H1 (cell line): Measurements from ENCODE around the gene NYAP2. TPM values are rescaled to one million over a fixed set of nuclear protein-coding genes. Genes with fewer than 3 reads are reported as not detected.

ENCODE experiments used
- CTCF ChIA-PET: fragments of 300-600 bp; sonication (Branson Sonifier 250); formaldehyde crosslinking; loops from one replicate; lab custom pipeline; 2021; ENCODE audit not compliant: partially characterized antibody; lab: Charles Lee
- POLR2A ChIA-PET: fragments of 300-600 bp; sonication (Branson Sonifier 250); formaldehyde crosslinking; loops from one replicate; lab custom pipeline; 2021; ENCODE audit warnings: inconsistent platforms; ENCODE audit not compliant: partially characterized antibody; lab: Charles Lee
- DNase-seq, 2 experiments: peaks; one replicate each; pipeline versions ENCODE4 v3.0.0 to v3.0.0-alpha.2; 2010 to 2022; ENCODE audit warnings: low spot score in 2 of 2, low read depth in 1 of 2, mixed read lengths in 1 of 2
- FAIRE-seq: peaks from 2 replicates; lab custom pipeline; 2011; peaks lifted over from hg19 to GRCh38; lab: Jason Lieb, UNC
- H2AFZ ChIP-seq: 2 replicates; pipeline ENCODE4 v1.8.1; 2012; ENCODE audit warnings: low read length, inconsistent platforms
- H2AK5ac ChIP-seq: 2 replicates; pipeline ENCODE4 v1.6.1; 2013; ENCODE audit warnings: low read depth, low read length
- H2BK120ac ChIP-seq: replicated peaks from 2 replicates; pipeline ENCODE3; 2013; ENCODE audit warnings: low read depth, low read length, inconsistent platforms
- H2BK12ac ChIP-seq: 2 replicates; pipeline ENCODE4 v1.6.1; 2013; ENCODE audit warnings: low read depth, low read length
- H2BK15ac ChIP-seq: 2 replicates; pipeline ENCODE4 v1.6.1; 2013; ENCODE audit warnings: low read length
- H2BK20ac ChIP-seq: 2 replicates; pipeline ENCODE4 v1.6.1; 2013; ENCODE audit warnings: low read length
- H2BK5ac ChIP-seq: 2 replicates; pipeline ENCODE4 v1.6.1; 2013; ENCODE audit warnings: low read depth, low read length
- H3K14ac ChIP-seq: 2 replicates; pipeline ENCODE4 v1.6.1; 2013; ENCODE audit warnings: inconsistent platforms; ENCODE audit not compliant: insufficient read length
- H3K18ac ChIP-seq: 2 replicates; pipeline ENCODE4 v1.6.1; 2013; ENCODE audit warnings: low read length; ENCODE audit errors: extremely low read depth
- H3K23ac ChIP-seq: 2 replicates; pipeline ENCODE4 v1.6.1; 2013; ENCODE audit warnings: inconsistent platforms; ENCODE audit not compliant: insufficient read length
- H3K23me2 ChIP-seq: 2 replicates; pipeline ENCODE4 v1.6.1; 2013; ENCODE audit warnings: low read depth, low read length
- H3K27ac ChIP-seq: 2 replicates; pipeline ENCODE4 v1.6.1; 2011; ENCODE audit warnings: low read depth, low read length, inconsistent platforms
- H3K27me3 ChIP-seq, 4 experiments: replicated peaks in 1 of 4; 1 replicate in 1 of 4; 2 replicates in 3 of 4; pipeline versions ENCODE4 v1.6.1 to v1.8.1; 2011 to 2013; ENCODE audit warnings: low read length in 3 of 4, mild to moderate bottlenecking in 3 of 4, inconsistent platforms in 2 of 4, mixed read lengths in 2 of 4, moderate library complexity in 1 of 4; ENCODE audit not compliant: control insufficient read depth in 3 of 4, insufficient read depth in 3 of 4; ENCODE audit errors: extremely low read depth in 1 of 4
- H3K36me3 ChIP-seq, 4 experiments: 2 replicates each; pipeline versions ENCODE4 v1.6.1 to v1.8.1; 2011 to 2013; ENCODE audit warnings: mild to moderate bottlenecking in 4 of 4, low read length in 3 of 4, moderate library complexity in 2 of 4, control low read depth in 1 of 4, inconsistent platforms in 1 of 4; ENCODE audit not compliant: insufficient read depth in 4 of 4, control insufficient read depth in 2 of 4
- H3K4ac ChIP-seq: replicated peaks from 2 replicates; pipeline ENCODE3; 2013; ENCODE audit warnings: low read length, low read depth, mixed read lengths, inconsistent platforms; ENCODE audit not compliant: insufficient read length
- H3K4me1 ChIP-seq, 4 experiments: replicated peaks in 1 of 4; 1 replicate in 1 of 4; 2 replicates in 3 of 4; pipeline versions ENCODE4 v1.6.1 to v1.8.1; 2011 to 2013; ENCODE audit warnings: low read length in 3 of 4, inconsistent platforms in 2 of 4, mixed read lengths in 1 of 4; ENCODE audit not compliant: insufficient read depth in 4 of 4, control insufficient read depth in 3 of 4
- H3K4me2 ChIP-seq, 2 experiments: 2 replicates each; pipeline versions ENCODE4 v1.6.1 to v1.8.1; 2011 to 2013; ENCODE audit warnings: low read depth in 2 of 2, low read length in 2 of 2, control low read depth in 1 of 2, inconsistent platforms in 1 of 2, mild to moderate bottlenecking in 1 of 2; ENCODE audit not compliant: insufficient read depth in 1 of 2
- H3K4me3 ChIP-seq, 4 experiments: fragments of 200-600, 300-600 bp in 1 of 4; sonication (generic), shearing (Covaris generic), sonication (Bioruptor Twin) in 1 of 4; 2 replicates each; pipeline versions ENCODE4 v1.5.1 to v1.8.1; 2011 to 2016; ENCODE audit warnings: low read length in 4 of 4, low read depth in 3 of 4, control low read depth in 2 of 4, inconsistent platforms in 2 of 4, mild to moderate bottlenecking in 2 of 4, mixed read lengths in 1 of 4, moderate library complexity in 1 of 4; ENCODE audit not compliant: insufficient read depth in 2 of 4; ENCODE audit errors: extremely low read depth in 1 of 4
- H3K56ac ChIP-seq: replicated peaks from 2 replicates; pipeline ENCODE3; 2013; ENCODE audit warnings: low read depth, mild to moderate bottlenecking, mixed read lengths, low read length, inconsistent platforms; ENCODE audit not compliant: insufficient read length
- H3K79me1 ChIP-seq: 2 replicates; pipeline ENCODE4 v1.6.1; 2013; ENCODE audit warnings: low read depth, low read length, control low read depth
- H3K79me2 ChIP-seq, 2 experiments: 2 replicates each; pipeline versions ENCODE4 v1.6.1 to v1.8.1; 2012 to 2013; ENCODE audit warnings: low read length in 2 of 2, mild to moderate bottlenecking in 2 of 2, inconsistent platforms in 1 of 2; ENCODE audit not compliant: insufficient read depth in 2 of 2, control insufficient read depth in 1 of 2
- H3K9ac ChIP-seq, 4 experiments: replicated peaks in 1 of 4; 1 replicate in 1 of 4; 2 replicates in 3 of 4; pipeline versions ENCODE4 v1.6.1 to v1.8.1; 2011 to 2013; ENCODE audit warnings: low read depth in 3 of 4, low read length in 3 of 4, control low read depth in 2 of 4, mild to moderate bottlenecking in 2 of 4, moderate library complexity in 2 of 4, inconsistent platforms in 1 of 4; ENCODE audit errors: extremely low read depth in 1 of 4
- H3K9me3 ChIP-seq, 2 experiments: 2 replicates each; pipeline versions ENCODE4 v1.6.1 to v1.8.1; 2012 to 2013; ENCODE audit warnings: mild to moderate bottlenecking in 2 of 2, moderate library complexity in 2 of 2, control low read depth in 1 of 2, inconsistent platforms in 1 of 2, low read depth in 1 of 2, low read length in 1 of 2, mixed read lengths in 1 of 2; ENCODE audit not compliant: insufficient read depth in 2 of 2
- H4K20me1 ChIP-seq, 2 experiments: replicated peaks in 1 of 2; 2 replicates each; pipeline versions ENCODE3 to v1.8.1; 2011 to 2013; ENCODE audit warnings: inconsistent platforms in 2 of 2, low read length in 2 of 2, mild to moderate bottlenecking in 1 of 2; ENCODE audit not compliant: insufficient read depth in 2 of 2, control insufficient read depth in 1 of 2
- H4K5ac ChIP-seq: 2 replicates; pipeline ENCODE4 v1.6.1; 2013; ENCODE audit warnings: low read length, low read depth, mixed read lengths, inconsistent platforms; ENCODE audit not compliant: insufficient read length
- H4K8ac ChIP-seq: 2 replicates; pipeline ENCODE4 v1.8.0; 2013; ENCODE audit warnings: mild to moderate bottlenecking, moderate library complexity, low read length, inconsistent platforms; ENCODE audit not compliant: insufficient read depth; ENCODE audit errors: extremely low read depth
- H4K91ac ChIP-seq: replicated peaks from 2 replicates; pipeline ENCODE3; 2013; ENCODE audit warnings: low read length, mixed read lengths, inconsistent platforms; ENCODE audit not compliant: insufficient read length
- GTF2F1 ChIP-seq: IDR thresholded peaks from 2 replicates; pipeline ENCODE4 v1.6.1; 2012; ENCODE audit warnings: low read depth, low read length, improper control_type of control experiment, borderline replicate concordance
- JUN ChIP-seq: IDR thresholded peaks from 2 replicates; pipeline ENCODE4 v1.6.1; 2011; ENCODE audit warnings: low read depth, mild to moderate bottlenecking, improper control_type of control experiment, low read length
- NANOG ChIP-seq: IDR thresholded peaks from 2 replicates; pipeline ENCODE4 v1.6.1; 2011; ENCODE audit warnings: low read length, low read depth, mild to moderate bottlenecking, inconsistent platforms; ENCODE audit not compliant: insufficient read depth, poor library complexity, severe bottlenecking
- RFX5 ChIP-seq: IDR thresholded peaks from 2 replicates; pipeline ENCODE4 v1.6.1; 2011; ENCODE audit warnings: low read depth, low read length, improper control_type of control experiment, borderline replicate concordance
- SAP30 ChIP-seq: fragments of 300-600 bp; sonication (generic); IDR thresholded peaks from 2 replicates; pipeline ENCODE4 v1.7.1; 2012; ENCODE audit warnings: low read length, moderate library complexity, mild to moderate bottlenecking, inconsistent platforms; ENCODE audit not compliant: insufficient read depth, insufficient replicate concordance
- SIN3A ChIP-seq, 2 experiments: IDR thresholded peaks in 1 of 2; conservative IDR thresholded peaks in 1 of 2; 2 replicates each; pipeline ENCODE4 v1.6.1; 2011 to 2012; ENCODE audit warnings: low read length in 2 of 2, improper control_type of control experiment in 1 of 2, low read depth in 1 of 2, mild to moderate bottlenecking in 1 of 2
- SUZ12 ChIP-seq: fragments of 200-600 bp; sonication (generic); IDR thresholded peaks from 2 replicates; pipeline ENCODE4 v1.6.1; 2012; ENCODE audit warnings: mild to moderate bottlenecking, inconsistent platforms, low read length, moderate library complexity, mixed read lengths
- TBP ChIP-seq: IDR thresholded peaks from 2 replicates; pipeline ENCODE4 v1.6.1; 2011; ENCODE audit warnings: low read depth, low read length, improper control_type of control experiment
- ZNF274 ChIP-seq: IDR thresholded peaks from 2 replicates; pipeline ENCODE4 v1.7.0; 2012; ENCODE audit warnings: low read length, borderline replicate concordance; ENCODE audit errors: extremely low read depth
- WGBS, 2 experiments: shearing (Covaris generic) in 1 of 2; methylation state at CpG; one replicate each; pipeline versions ENCODE4 v1.1.6 to v1.1.7; 2013 to 2015; ENCODE audit warnings: low lambda C conversion rate in 2 of 2, mixed read lengths in 2 of 2, inconsistent platforms in 1 of 2, low coverage in 1 of 2, missing lambda C conversion rate in 1 of 2; ENCODE audit not compliant: insufficient replicate concordance in 2 of 2, insufficient coverage in 1 of 2, insufficient read length in 1 of 2; ENCODE audit errors: extremely low coverage in 1 of 2, missing lambda C conversion rate in 1 of 2; 5-methylcytosine and 5-hydroxymethylcytosine counted together
- polyA plus RNA-seq, 7 experiments: library from polyadenylated mRNA; depleted of rRNA in 3 of 7; stranded (reverse) in 5 of 7; unstranded in 2 of 7; fragments of >200 nt in 5 of 7; fragments of 200-250 nt in 2 of 7; gene quantifications; 1 replicate in 5 of 7; 2 replicates in 1 of 7; 4 replicates in 1 of 7; pipeline versions ENCODE4 v1.2.1 to v1.2.3, GENCODE V29; 2011 to 2013; ENCODE audit warnings: missing spikeins in 2 of 7, mixed read lengths in 2 of 7
- total RNA-seq: library from RNA; stranded (reverse); fragmentation: NEBNext Ultra II Directional; extraction: Animal tissue kit (Norgen Biotek cat#: 25700); gene quantifications from 2 replicates; pipeline ENCODE4 v1.2.1, GENCODE V29; 2021

Gene NYAP2
- total and polyA plus RNA-seq, 2 of the 8 experiments (the other 6 are each of a cell fraction or from before 2014, with no cell fraction given): not detected

- no peak overlapping the region for H4K8ac ChIP-seq
- no peak overlapping the region for H2BK120ac ChIP-seq
- POLR2A ChIA-PET: no interaction called here
- FAIRE-seq (no peak), DNase-seq (no peak)
- no peak overlapping the region for H3K4me3 ChIP-seq
- no peak overlapping the region for H2AK5ac ChIP-seq
- no peaks in the 10 kb centered on the region for H4K20me1 ChIP-seq
- H2BK20ac ChIP-seq: no peak overlapping the region
- H3K23me2 ChIP-seq: no peaks in the 10 kb centered on the region
- H3K9me3 ChIP-seq: no peaks in the 10 kb centered on the region
- H3K4me2 ChIP-seq: no peak overlapping the region
- H3K4ac ChIP-seq: no peak overlapping the region
- H2BK5ac ChIP-seq: no peak overlapping the region
- no peaks in the 10 kb centered on the region for H3K79me1 ChIP-seq
- no peaks in the 10 kb centered on the region for H3K36me3 ChIP-seq
- no peaks in the 10 kb centered on the region for H3K79me2 ChIP-seq
- TF ChIP-seq NANOG (no peak), SIN3A (conservative IDR thresholded peaks at IDR 0.05 in 1 of 2, IDR thresholded peaks at IDR 0.05 in 1 of 2; ENCODE audit: low read depth in 1 of 2, low read length in 2 of 2) (no peak), SAP30 (no peak), SUZ12 (no peak), RFX5 (no peak), TBP (no peak), JUN (no peak), ZNF274 (no peak), GTF2F1 (no peak)
- no peak overlapping the region for H3K56ac ChIP-seq
- H2AFZ ChIP-seq: no peak overlapping the region
- no peak overlapping the region for H3K27ac ChIP-seq
- no peak overlapping the region for H2BK12ac ChIP-seq
- no peak overlapping the region for H2BK15ac ChIP-seq
- H3K23ac ChIP-seq: no peak overlapping the region
- no peak overlapping the region for H3K9ac ChIP-seq
- H3K14ac ChIP-seq: no peak overlapping the region
- H3K4me1 ChIP-seq: no peaks in the 10 kb centered on the region
- CTCF ChIA-PET: no interaction called here
- H3K27me3 ChIP-seq: no peaks in the 10 kb centered on the region
- H3K18ac ChIP-seq: no peak overlapping the region
- WGBS, 2 experiments: 82% methylated on average over 1 of the region's 1 CpG; no CpG with 5 or more reads in 1 of the 2 experiments
- H4K91ac ChIP-seq: no peak overlapping the region
- H4K5ac ChIP-seq: no peak overlapping the region
Observed at GRCh38 chr2:225532096-225532495, 132.6 kb downstream of the NYAP2 start.
